Measurements from ENCODE around the gene SPTBN1.

DNA sequence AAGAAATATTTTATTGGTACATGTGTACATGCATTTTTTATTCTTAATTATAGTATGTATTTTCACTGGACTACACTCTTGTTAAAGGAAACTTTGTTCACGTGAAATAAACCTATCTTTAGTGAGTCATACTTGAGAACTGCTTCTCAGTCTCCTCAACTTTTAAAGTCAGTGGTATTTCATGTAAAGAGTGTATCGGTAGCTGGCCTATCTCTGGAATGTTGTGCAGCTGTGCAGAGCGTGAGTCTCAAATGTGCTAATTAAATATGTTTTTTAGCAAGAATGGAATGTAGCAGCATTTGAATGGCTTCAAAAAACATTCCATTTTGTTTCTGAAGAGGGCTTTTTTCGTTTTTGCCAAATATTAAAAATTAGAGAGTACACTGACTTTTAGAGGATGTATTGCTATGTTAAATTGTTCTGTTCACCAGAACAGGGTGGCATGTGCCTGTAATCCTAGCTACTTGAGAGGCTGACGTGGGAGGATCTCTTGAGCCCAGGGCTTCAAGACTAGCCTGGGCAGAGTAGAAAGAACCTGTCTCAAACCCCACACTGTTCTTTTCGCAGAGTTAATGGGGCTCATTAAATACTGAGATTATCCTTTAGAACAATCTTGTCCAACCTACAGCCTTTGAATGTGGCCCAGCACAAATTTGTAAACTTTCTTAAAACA is 14.3 kb downstream of the SPTBN1 start:
- TF ChIP-seq, protein P1, sequence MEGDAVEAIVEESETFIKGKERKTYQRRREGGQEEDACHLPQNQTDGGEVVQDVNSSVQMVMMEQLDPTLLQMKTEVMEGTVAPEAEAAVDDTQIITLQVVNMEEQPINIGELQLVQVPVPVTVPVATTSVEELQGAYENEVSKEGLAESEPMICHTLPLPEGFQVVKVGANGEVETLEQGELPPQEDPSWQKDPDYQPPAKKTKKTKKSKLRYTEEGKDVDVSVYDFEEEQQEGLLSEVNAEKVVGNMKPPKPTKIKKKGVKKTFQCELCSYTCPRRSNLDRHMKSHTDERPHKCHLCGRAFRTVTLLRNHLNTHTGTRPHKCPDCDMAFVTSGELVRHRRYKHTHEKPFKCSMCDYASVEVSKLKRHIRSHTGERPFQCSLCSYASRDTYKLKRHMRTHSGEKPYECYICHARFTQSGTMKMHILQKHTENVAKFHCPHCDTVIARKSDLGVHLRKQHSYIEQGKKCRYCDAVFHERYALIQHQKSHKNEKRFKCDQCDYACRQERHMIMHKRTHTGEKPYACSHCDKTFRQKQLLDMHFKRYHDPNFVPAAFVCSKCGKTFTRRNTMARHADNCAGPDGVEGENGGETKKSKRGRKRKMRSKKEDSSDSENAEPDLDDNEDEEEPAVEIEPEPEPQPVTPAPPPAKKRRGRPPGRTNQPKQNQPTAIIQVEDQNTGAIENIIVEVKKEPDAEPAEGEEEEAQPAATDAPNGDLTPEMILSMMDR (IDR thresholded peaks at IDR 0.05; ENCODE audit: poor library complexity) = no peak
- TF ChIP-seq EZH2 (IDR thresholded peaks at IDR 0.05; ENCODE audit: borderline replicate concordance) (no peak), EZH2phosphoT487 (IDR thresholded peaks at IDR 0.05; ENCODE audit: low read depth, severe bottlenecking, unreplicated experiment) (no peak)
